ENCODE results near the gene PITPNM3. TPM values are rescaled to one million over a fixed set of nuclear protein-coding genes. Genes with fewer than 3 reads are reported as not detected.

PITPNM3 gene
- total RNA-seq, 1 donor: 1.8 TPM

DNA sequence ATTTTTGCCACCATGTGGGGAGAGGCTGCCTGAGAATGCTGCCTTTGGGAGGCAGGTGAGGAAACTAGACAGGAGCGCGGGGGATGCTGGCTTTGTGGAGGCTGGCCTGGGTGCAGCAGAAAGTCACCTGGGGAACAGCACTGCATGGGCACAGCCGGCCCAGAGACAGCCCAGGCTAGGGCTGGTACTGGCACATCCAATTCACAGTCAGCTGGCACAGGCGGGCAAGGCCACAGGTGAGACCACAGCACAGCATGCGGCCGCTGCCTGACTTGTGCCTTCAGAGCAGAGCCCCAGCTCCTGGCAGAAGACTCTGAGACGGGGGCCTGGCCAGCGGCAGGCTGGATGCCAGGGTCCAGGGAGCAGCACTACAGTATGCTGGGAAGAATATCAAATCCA, 16.6 kb upstream of the PITPNM3 start:
- no peak overlapping the region for H2AFZ ChIP-seq (ENCODE audit: low read length)
- no peak for DNase-seq (ENCODE audit: insufficient read length, low spot score, missing footprints)
- peaks cover 3% of the 10 kb centered on the region for H4K20me1 ChIP-seq (ENCODE audit: insufficient read depth, low read length)
- no peaks in the 10 kb centered on the region for H3K9me3 ChIP-seq (ENCODE audit: low read depth, low read length)
- H3K4me2 ChIP-seq (ENCODE audit: insufficient read depth, low read length): no peak overlapping the region
- peaks cover 8% of the 10 kb centered on the region for H3K36me3 ChIP-seq (ENCODE audit: insufficient read depth, low read length)
- H3K27me3 ChIP-seq (ENCODE audit: insufficient read depth, low read length): no peaks in the 10 kb centered on the region
- H3K27ac ChIP-seq (ENCODE audit: low read depth, low read length): no peak overlapping the region
- H3K4me3 ChIP-seq (ENCODE audit: insufficient read depth, low read length): no peak overlapping the region
- peaks cover 26% of the 10 kb centered on the region for H3K4me1 ChIP-seq (ENCODE audit: insufficient read depth, low read length)
- TF ChIP-seq, protein P1, sequence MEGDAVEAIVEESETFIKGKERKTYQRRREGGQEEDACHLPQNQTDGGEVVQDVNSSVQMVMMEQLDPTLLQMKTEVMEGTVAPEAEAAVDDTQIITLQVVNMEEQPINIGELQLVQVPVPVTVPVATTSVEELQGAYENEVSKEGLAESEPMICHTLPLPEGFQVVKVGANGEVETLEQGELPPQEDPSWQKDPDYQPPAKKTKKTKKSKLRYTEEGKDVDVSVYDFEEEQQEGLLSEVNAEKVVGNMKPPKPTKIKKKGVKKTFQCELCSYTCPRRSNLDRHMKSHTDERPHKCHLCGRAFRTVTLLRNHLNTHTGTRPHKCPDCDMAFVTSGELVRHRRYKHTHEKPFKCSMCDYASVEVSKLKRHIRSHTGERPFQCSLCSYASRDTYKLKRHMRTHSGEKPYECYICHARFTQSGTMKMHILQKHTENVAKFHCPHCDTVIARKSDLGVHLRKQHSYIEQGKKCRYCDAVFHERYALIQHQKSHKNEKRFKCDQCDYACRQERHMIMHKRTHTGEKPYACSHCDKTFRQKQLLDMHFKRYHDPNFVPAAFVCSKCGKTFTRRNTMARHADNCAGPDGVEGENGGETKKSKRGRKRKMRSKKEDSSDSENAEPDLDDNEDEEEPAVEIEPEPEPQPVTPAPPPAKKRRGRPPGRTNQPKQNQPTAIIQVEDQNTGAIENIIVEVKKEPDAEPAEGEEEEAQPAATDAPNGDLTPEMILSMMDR (IDR thresholded peaks at IDR 0.05; ENCODE audit: extremely low read depth, low read depth, low read length): no peak
- no peaks in the 10 kb centered on the region for H3K79me2 ChIP-seq (ENCODE audit: insufficient read depth, low read length)

DNA sequence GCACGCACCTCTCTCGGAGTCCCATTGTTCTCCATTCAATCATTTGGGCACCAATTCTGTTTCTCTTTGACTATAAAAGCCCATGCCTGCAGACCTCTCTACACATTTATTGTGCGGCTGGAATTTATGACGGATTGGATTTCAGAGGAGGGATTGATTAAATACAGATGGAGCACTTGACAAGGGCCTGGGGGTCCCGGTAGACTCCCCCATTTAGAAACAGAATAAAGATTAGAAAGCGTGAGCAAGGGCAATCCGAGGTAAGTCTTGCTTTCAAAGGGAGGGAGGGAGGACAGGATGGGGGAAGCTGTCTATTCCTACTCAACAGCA, 15.1 kb upstream of the PITPNM3 start:
- H4K20me1 ChIP-seq (ENCODE audit: insufficient read depth, low read length): peaks cover 3% of the 10 kb centered on the region
- H3K9me3 ChIP-seq (ENCODE audit: low read depth, low read length): no peaks in the 10 kb centered on the region
- H3K4me2 ChIP-seq (ENCODE audit: insufficient read depth, low read length): no peak overlapping the region
- DNase-seq (ENCODE audit: insufficient read length, low spot score, missing footprints): no peak
- H2AFZ ChIP-seq (ENCODE audit: low read length): no peak overlapping the region
- peaks cover 36% of the 10 kb centered on the region for H3K4me1 ChIP-seq (ENCODE audit: insufficient read depth, low read length)
- no peaks in the 10 kb centered on the region for H3K79me2 ChIP-seq (ENCODE audit: insufficient read depth, low read length)
- no peaks in the 10 kb centered on the region for H3K36me3 ChIP-seq (ENCODE audit: insufficient read depth, low read length)
- TF ChIP-seq, protein P1 (IDR thresholded peaks at IDR 0.05; ENCODE audit: extremely low read depth, low read depth, low read length): no peak
- H3K27me3 ChIP-seq (ENCODE audit: insufficient read depth, low read length): no peaks in the 10 kb centered on the region
- H3K27ac ChIP-seq (ENCODE audit: low read depth, low read length): no peak overlapping the region
- H3K4me3 ChIP-seq (ENCODE audit: insufficient read depth, low read length): no peak overlapping the region

DNA sequence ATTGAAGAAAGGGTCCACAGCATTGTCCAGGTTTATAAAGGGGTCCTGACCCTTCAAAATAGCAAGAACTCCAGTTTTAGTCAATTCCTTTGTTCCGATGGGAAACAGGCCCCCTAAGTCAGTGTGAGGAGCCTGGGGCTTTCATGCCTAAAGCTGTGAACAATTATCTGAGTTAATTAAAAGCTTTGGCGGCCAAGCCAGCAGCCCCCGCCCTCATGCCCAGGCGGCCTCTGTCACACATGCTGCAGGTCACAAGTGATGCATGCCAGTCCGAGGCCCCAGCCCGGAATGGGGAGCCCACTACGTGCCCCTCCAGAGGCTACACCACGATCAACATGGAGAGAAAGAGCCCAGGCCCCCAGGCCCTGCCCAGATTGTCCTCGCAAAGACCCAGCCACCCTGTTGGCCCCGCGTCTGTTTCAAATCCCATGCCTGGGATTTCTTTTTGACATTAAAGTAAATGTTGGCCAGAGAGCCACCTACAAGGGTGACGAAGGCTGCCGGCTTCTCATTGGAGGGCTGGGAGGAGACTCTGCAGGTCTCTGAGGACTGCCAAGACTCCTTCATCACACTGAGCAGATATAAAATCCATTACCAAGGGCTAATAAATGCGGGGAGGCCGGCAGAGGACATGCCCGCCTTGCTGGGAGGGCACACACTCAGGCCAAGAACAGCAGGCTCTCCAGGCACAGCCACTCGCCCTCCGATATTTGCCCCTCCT, 14.5 kb upstream of the PITPNM3 start:
- Histone ChIP-seq H2AFZ (ENCODE audit: low read length) (no peak overlapping the region), H3K27ac (ENCODE audit: low read depth, low read length) (no peak overlapping the region), H3K9me3 (ENCODE audit: low read depth, low read length) (no peaks in the 10 kb centered on the region), H3K27me3 (ENCODE audit: insufficient read depth, low read length) (no peaks in the 10 kb centered on the region), H3K36me3 (ENCODE audit: insufficient read depth, low read length) (no peaks in the 10 kb centered on the region), H3K4me3 (ENCODE audit: insufficient read depth, low read length) (no peak overlapping the region), H4K20me1 (ENCODE audit: insufficient read depth, low read length) (peaks cover 3% of the 10 kb centered on the region), H3K4me1 (ENCODE audit: insufficient read depth, low read length) (peaks cover 35% of the 10 kb centered on the region), H3K4me2 (ENCODE audit: insufficient read depth, low read length) (no peak overlapping the region), H3K79me2 (ENCODE audit: insufficient read depth, low read length) (no peaks in the 10 kb centered on the region)
- TF ChIP-seq, protein P1 (IDR thresholded peaks at IDR 0.05; ENCODE audit: extremely low read depth, low read depth, low read length): no peak
- no peak for DNase-seq (ENCODE audit: insufficient read length, low spot score, missing footprints)

DNA sequence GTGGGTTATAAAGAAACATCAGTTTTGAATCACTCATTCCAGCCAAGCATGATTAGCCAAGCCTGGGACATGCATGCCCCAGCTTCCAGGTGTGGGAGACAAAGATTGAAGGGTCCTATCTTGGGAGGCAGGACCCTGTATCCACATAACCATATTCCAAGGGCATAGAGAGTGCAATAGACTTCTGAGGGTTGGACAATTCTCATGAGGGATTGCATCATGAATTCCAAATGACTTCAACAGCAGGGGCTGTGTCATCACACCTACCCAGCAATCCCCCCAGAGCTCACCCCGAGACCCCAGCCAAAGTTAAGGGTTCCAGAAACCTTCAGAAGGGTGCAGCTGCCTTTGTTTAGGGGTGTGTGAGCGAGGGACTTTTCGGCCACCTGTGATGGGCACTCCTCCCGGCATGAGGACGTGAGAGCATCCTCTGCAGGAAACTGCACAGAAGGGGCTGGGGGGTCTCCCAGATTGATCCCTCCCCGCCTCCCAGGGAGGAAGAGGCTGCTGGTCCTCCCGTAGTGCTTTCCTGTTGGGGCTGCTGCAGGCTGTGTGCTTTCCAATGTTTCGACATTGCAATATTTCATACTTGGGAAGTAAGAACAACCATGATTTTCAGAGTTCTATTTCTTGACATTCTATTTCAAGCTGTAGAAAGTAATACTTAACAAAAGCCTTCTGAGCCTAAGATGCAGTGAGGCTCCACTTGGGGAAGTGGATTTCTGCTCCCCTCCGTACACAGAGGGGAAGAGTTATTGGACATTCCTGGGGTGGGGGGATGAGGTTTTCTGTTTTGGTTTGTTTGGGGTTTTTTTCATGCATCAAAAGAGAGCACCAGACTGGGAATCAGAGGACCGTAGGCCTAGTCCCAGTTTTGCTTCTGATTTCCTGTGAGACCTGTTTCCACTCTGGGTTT, 13.3 kb upstream of the PITPNM3 start:
- H3K79me2 ChIP-seq (ENCODE audit: insufficient read depth, low read length): no peaks in the 10 kb centered on the region
- H3K4me1 ChIP-seq (ENCODE audit: insufficient read depth, low read length): peaks cover 22% of the 10 kb centered on the region
- TF ChIP-seq, protein P1 (IDR thresholded peaks at IDR 0.05; ENCODE audit: extremely low read depth, low read depth, low read length): no peak
- no peak overlapping the region for H2AFZ ChIP-seq (ENCODE audit: low read length)
- H3K27me3 ChIP-seq (ENCODE audit: insufficient read depth, low read length): no peaks in the 10 kb centered on the region
- no peak overlapping the region for H3K4me3 ChIP-seq (ENCODE audit: insufficient read depth, low read length)
- H3K4me2 ChIP-seq (ENCODE audit: insufficient read depth, low read length): no peak overlapping the region
- DNase-seq (ENCODE audit: insufficient read length, low spot score, missing footprints): no peak
- H4K20me1 ChIP-seq (ENCODE audit: insufficient read depth, low read length): no peaks in the 10 kb centered on the region
- H3K27ac ChIP-seq (ENCODE audit: low read depth, low read length): no peak overlapping the region
- no peaks in the 10 kb centered on the region for H3K9me3 ChIP-seq (ENCODE audit: low read depth, low read length)
- H3K36me3 ChIP-seq (ENCODE audit: insufficient read depth, low read length): no peaks in the 10 kb centered on the region
